HCT116 (cell line): Measurements from ENCODE around the gene IL36G. TPM values are rescaled to one million over a fixed set of nuclear protein-coding genes. Genes with fewer than 3 reads are reported as not detected.

Experiments
- ATAC-seq: fragments of 200-7000 bp; cut with Tn5 transposase; 2 replicates; pipeline ENCODE4 v1.9.1; 2020; ENCODE audit warnings: mild to moderate bottlenecking, moderate library complexity
- BruUV-seq: library from RNA; stranded (reverse); fragments of 400-500 nt; replicated peaks from 2 replicates; lab custom pipeline; 2021; lab: Mats Ljungman, UMichigan
- CTCF ChIA-PET: fragments of 300-600 bp; sonication (Branson Sonifier 250); formaldehyde crosslinking; loops from one replicate; lab custom pipeline; 2021; ENCODE audit warnings: antibody characterized with exemption; lab: Charles Lee
- POLR2A ChIA-PET: fragments of 300-600, 350-600 bp; sonication (Branson Sonifier 250); formaldehyde crosslinking; loops from one replicate; lab custom pipeline; 2021; ENCODE audit warnings: antibody characterized with exemption; lab: Charles Lee
- RAD21 ChIA-PET, 2 experiments: fragments of 300-600 bp; sonication (Branson Sonifier 250); formaldehyde crosslinking; loops; one replicate each; lab custom pipeline; 2023; ENCODE audit warnings: low total read pairs in 2 of 2; ENCODE audit not compliant: uncharacterized antibody in 2 of 2, unreplicated experiment in 2 of 2, low non-redundant PET in 1 of 2; lab: Charles Lee
- DNase-seq: peaks from one replicate; pipeline ENCODE4 v3.0.0-alpha.2; 2010; ENCODE audit warnings: low read depth, low spot score
- H2AFZ ChIP-seq: fragments of 200-600 bp; shearing (Covaris generic), sonication (generic); 2 replicates; pipeline ENCODE4 v1.6.1; 2017; ENCODE audit warnings: low read depth, mixed run types, mixed read lengths, antibody characterized with exemption, low read length; ENCODE audit not compliant: poor library complexity, severe bottlenecking
- H3K27ac ChIP-seq: 2 replicates; pipeline ENCODE4 v1.5.1; 2012; ENCODE audit warnings: low read depth, low read length
- H3K27me3 ChIP-seq: fragments of 200-600 bp; sonication (generic); 2 replicates; pipeline ENCODE4 v1.6.1; 2016; ENCODE audit warnings: mixed run types, low read length, mixed read lengths; ENCODE audit not compliant: insufficient read depth
- H3K36me3 ChIP-seq, 2 experiments: fragments of 200-500 bp in 1 of 2; fragments of 200-600 bp in 1 of 2; sonication (Bioruptor generic) in 1 of 2; sonication (generic) in 1 of 2; 2 replicates each; pipeline versions ENCODE4 v1.5.1 to v1.6.1; 2014 to 2016; ENCODE audit warnings: low read length in 2 of 2, inconsistent platforms in 1 of 2, mixed read lengths in 1 of 2, mixed run types in 1 of 2; ENCODE audit not compliant: insufficient read depth in 2 of 2, control insufficient read depth in 1 of 2
- H3K4me1 ChIP-seq, 2 experiments: fragments of 200-600 bp in 1 of 2; sonication (generic) in 1 of 2; 2 replicates each; pipeline versions ENCODE4 v1.5.1 to v1.6.1; 2012 to 2017; ENCODE audit warnings: low read length in 2 of 2, inconsistent platforms in 1 of 2, mild to moderate bottlenecking in 1 of 2, mixed read lengths in 1 of 2, mixed run types in 1 of 2, moderate library complexity in 1 of 2; ENCODE audit not compliant: insufficient read depth in 2 of 2, control insufficient read depth in 1 of 2
- H3K4me2 ChIP-seq: fragments of 200-600 bp; sonication (generic); 2 replicates; pipeline ENCODE4 v1.6.1; 2017; ENCODE audit warnings: mixed run types, low read length, mixed read lengths
- H3K4me3 ChIP-seq, 2 experiments: fragments of 200-600 bp in 1 of 2; sonication (generic) in 1 of 2; replicated peaks in 1 of 2; 2 replicates each; pipeline ENCODE4 v1.5.1; 2011 to 2016; ENCODE audit warnings: low read length in 2 of 2, control low read depth in 1 of 2, low read depth in 1 of 2, mild to moderate bottlenecking in 1 of 2, mixed read lengths in 1 of 2, mixed run types in 1 of 2
- H3K79me2 ChIP-seq: fragments of 200-600 bp; sonication (generic); 2 replicates; pipeline ENCODE4 v1.6.1; 2017; ENCODE audit warnings: mild to moderate bottlenecking, mixed run types, low read length, moderate library complexity, mixed read lengths; ENCODE audit not compliant: insufficient read depth
- H3K9ac ChIP-seq: fragments of 200-600 bp; sonication (generic); 2 replicates; pipeline ENCODE4 v1.6.1; 2016; ENCODE audit warnings: low read length, mixed read lengths
- H3K9me2 ChIP-seq: fragments of 200-600 bp; sonication (generic), shearing (Covaris generic); 2 replicates; pipeline ENCODE4 v1.6.1; 2017; ENCODE audit warnings: mixed run types, mild to moderate bottlenecking, moderate library complexity; ENCODE audit not compliant: insufficient read depth
- H3K9me3 ChIP-seq, 2 experiments: fragments of 200-500 bp in 1 of 2; fragments of 200-600 bp in 1 of 2; sonication (Bioruptor generic) in 1 of 2; sonication (generic) in 1 of 2; 2 replicates each; pipeline ENCODE4 v1.6.1; 2014 to 2017; ENCODE audit warnings: low read length in 2 of 2, mixed read lengths in 2 of 2, inconsistent platforms in 1 of 2, low read depth in 1 of 2, mild to moderate bottlenecking in 1 of 2, mixed run types in 1 of 2, moderate library complexity in 1 of 2; ENCODE audit not compliant: control insufficient read depth in 1 of 2, insufficient read depth in 1 of 2
- H4K20me1 ChIP-seq: fragments of 200-600 bp; sonication (generic), shearing (Covaris generic); 2 replicates; pipeline ENCODE4 v1.6.1; 2017; ENCODE audit warnings: mixed run types, mild to moderate bottlenecking, moderate library complexity; ENCODE audit not compliant: insufficient read depth
- ELF1 ChIP-seq: IDR thresholded peaks from 2 replicates; pipeline ENCODE4 v1.6.1; 2012; ENCODE audit warnings: low read depth, borderline replicate concordance
- EZH2phosphoT487 ChIP-seq: fragments of 200-600 bp; IDR thresholded peaks from 2 replicates; pipeline ENCODE4 v1.6.1; 2018; ENCODE audit warnings: antibody characterized with exemption, borderline replicate concordance
- FOSL1 ChIP-seq: IDR thresholded peaks from 2 replicates; pipeline ENCODE4 v1.6.1; 2012; ENCODE audit warnings: low read depth
- JUND ChIP-seq: IDR thresholded peaks from 2 replicates; pipeline ENCODE4 v1.6.1; 2012
- POLR2AphosphoS5 ChIP-seq: IDR thresholded peaks from 2 replicates; pipeline ENCODE4 v1.6.1; 2011; ENCODE audit warnings: mild to moderate bottlenecking, low read depth, low read length, moderate library complexity
- RAD21 ChIP-seq: IDR thresholded peaks from 2 replicates; pipeline ENCODE4 v1.6.1; 2012; ENCODE audit warnings: low read depth, mild to moderate bottlenecking
- SIN3A ChIP-seq: IDR thresholded peaks from 2 replicates; pipeline ENCODE4 v1.6.1; 2012; ENCODE audit warnings: low read depth
- SP1 ChIP-seq: IDR thresholded peaks from 2 replicates; pipeline ENCODE4 v1.6.1; 2012; ENCODE audit warnings: low read depth
- SRF ChIP-seq: IDR thresholded peaks from 2 replicates; pipeline ENCODE4 v1.6.1; 2012; ENCODE audit warnings: low read depth
- YY1 ChIP-seq: IDR thresholded peaks from 2 replicates; pipeline ENCODE4 v1.6.1; 2011; ENCODE audit warnings: low read length, low read depth, moderate library complexity, mild to moderate bottlenecking; ENCODE audit not compliant: insufficient replicate concordance; ENCODE audit errors: extremely low read depth
- intact Hi-C: fragments of 100-400 bp; cut with micrococcal nuclease; formaldehyde crosslinking; loops from 2 replicates; pipeline ENCODE4 v1.10.0; 2022
- total RNA-seq: library from RNA; stranded (reverse); gene quantifications from one replicate; pipeline ENCODE4 v1.2.1, GENCODE V29; 2021; ENCODE audit not compliant: unreplicated experiment
- TF ChIP-seq, protein P1 (sequence below): IDR thresholded peaks from 2 replicates; pipeline ENCODE4 v1.6.1; 2012
- TF ChIP-seq, protein P2 (sequence below): IDR thresholded peaks from 2 replicates; pipeline ENCODE4 v1.6.1; 2011; ENCODE audit warnings: mild to moderate bottlenecking, low read length, moderate library complexity; ENCODE audit not compliant: insufficient replicate concordance; ENCODE audit errors: extremely low read depth
- TF ChIP-seq, protein P3 (sequence below), 3 experiments: fragments of 200-600 bp in 1 of 3; sonication (generic) in 1 of 3; IDR thresholded peaks in 2 of 3; conservative IDR thresholded peaks in 1 of 3; 2 replicates each; pipeline ENCODE4 v1.5.1; 2012 to 2017; ENCODE audit warnings: low read depth in 2 of 3, low read length in 2 of 3, antibody characterized with exemption in 1 of 3, borderline replicate concordance in 1 of 3, control low read depth in 1 of 3, mild to moderate bottlenecking in 1 of 3, mixed read lengths in 1 of 3, mixed run types in 1 of 3, moderate library complexity in 1 of 3; ENCODE audit not compliant: insufficient read depth in 1 of 3

The IL36G gene
- total RNA-seq, 1 experiment from 2014 or later, result not detected

DNA sequence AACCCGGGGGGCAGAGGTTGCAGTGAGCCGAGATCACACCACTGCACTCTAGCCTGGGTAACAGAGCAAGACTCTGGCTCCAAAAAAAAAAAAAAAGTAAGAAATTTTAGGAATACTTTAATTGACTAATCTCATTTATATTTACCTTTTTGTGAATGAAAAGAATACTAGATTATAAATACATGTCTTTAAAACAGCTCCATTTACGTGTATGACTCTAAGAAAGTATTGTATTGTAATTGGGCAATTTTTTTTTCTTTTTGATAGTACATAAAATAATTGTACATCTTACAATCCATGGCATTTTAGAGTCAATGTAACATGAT lies 35.5 kb downstream of the IL36G start:
- no peak overlapping the region for H2AFZ ChIP-seq
- no peaks in the 10 kb centered on the region for H3K4me1 ChIP-seq
- intact Hi-C loops, result no loop called here
- TF ChIP-seq ELF1 (no peak), POLR2AphosphoS5 (no peak), FOSL1 (no peak), SIN3A (no peak), YY1 (no peak), JUND (no peak), SRF (no peak), EZH2phosphoT487 (no peak), SP1 (no peak), RAD21 (no peak)
- TF ChIP-seq, protein P1, sequence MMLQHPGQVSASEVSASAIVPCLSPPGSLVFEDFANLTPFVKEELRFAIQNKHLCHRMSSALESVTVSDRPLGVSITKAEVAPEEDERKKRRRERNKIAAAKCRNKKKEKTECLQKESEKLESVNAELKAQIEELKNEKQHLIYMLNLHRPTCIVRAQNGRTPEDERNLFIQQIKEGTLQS, result no peak
- TF ChIP-seq, protein P2, sequence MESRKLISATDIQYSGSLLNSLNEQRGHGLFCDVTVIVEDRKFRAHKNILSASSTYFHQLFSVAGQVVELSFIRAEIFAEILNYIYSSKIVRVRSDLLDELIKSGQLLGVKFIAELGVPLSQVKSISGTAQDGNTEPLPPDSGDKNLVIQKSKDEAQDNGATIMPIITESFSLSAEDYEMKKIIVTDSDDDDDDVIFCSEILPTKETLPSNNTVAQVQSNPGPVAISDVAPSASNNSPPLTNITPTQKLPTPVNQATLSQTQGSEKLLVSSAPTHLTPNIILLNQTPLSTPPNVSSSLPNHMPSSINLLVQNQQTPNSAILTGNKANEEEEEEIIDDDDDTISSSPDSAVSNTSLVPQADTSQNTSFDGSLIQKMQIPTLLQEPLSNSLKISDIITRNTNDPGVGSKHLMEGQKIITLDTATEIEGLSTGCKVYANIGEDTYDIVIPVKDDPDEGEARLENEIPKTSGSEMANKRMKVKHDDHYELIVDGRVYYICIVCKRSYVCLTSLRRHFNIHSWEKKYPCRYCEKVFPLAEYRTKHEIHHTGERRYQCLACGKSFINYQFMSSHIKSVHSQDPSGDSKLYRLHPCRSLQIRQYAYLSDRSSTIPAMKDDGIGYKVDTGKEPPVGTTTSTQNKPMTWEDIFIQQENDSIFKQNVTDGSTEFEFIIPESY, result no peak
- TF ChIP-seq, protein P3, sequence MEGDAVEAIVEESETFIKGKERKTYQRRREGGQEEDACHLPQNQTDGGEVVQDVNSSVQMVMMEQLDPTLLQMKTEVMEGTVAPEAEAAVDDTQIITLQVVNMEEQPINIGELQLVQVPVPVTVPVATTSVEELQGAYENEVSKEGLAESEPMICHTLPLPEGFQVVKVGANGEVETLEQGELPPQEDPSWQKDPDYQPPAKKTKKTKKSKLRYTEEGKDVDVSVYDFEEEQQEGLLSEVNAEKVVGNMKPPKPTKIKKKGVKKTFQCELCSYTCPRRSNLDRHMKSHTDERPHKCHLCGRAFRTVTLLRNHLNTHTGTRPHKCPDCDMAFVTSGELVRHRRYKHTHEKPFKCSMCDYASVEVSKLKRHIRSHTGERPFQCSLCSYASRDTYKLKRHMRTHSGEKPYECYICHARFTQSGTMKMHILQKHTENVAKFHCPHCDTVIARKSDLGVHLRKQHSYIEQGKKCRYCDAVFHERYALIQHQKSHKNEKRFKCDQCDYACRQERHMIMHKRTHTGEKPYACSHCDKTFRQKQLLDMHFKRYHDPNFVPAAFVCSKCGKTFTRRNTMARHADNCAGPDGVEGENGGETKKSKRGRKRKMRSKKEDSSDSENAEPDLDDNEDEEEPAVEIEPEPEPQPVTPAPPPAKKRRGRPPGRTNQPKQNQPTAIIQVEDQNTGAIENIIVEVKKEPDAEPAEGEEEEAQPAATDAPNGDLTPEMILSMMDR (IDR thresholded peaks at IDR 0.05 in 2 of 3, conservative IDR thresholded peaks at IDR 0.05 in 1 of 3; ENCODE audit: borderline replicate concordance in 1 of 3, insufficient read depth in 1 of 3, low read depth in 2 of 3, low read length in 2 of 3), result no peak
- ChIA-PET RAD21 (no interaction called here), POLR2A (no interaction called here), CTCF (no interaction called here)
- no peak overlapping the region for H3K4me2 ChIP-seq
- H3K9ac ChIP-seq, result no peak overlapping the region
- no peak overlapping the region for H3K27ac ChIP-seq
- BruUV-seq, result no TSS peak
- no peaks in the 10 kb centered on the region for H3K9me3 ChIP-seq
- no peaks in the 10 kb centered on the region for H3K36me3 ChIP-seq
- H3K27me3 ChIP-seq, result no peaks in the 10 kb centered on the region
- no peak overlapping the region for H3K4me3 ChIP-seq
- ATAC-seq (no peak), DNase-seq (no peak)
- no peaks in the 10 kb centered on the region for H4K20me1 ChIP-seq
- no peaks in the 10 kb centered on the region for H3K9me2 ChIP-seq
- no peaks in the 10 kb centered on the region for H3K79me2 ChIP-seq
